Transverse colon (tissue), 4 donors: ENCODE measurements around the gene ARHGAP8. TPM values are rescaled to one million over a fixed set of nuclear protein-coding genes. Genes with fewer than 3 reads are reported as not detected.

Source experiments
- DNase-seq: peaks from one replicate; pipeline ENCODE4 v3.0.0-alpha.2; 2019
- H3K27ac ChIP-seq, 4 donors: fragments of 200-600 bp; sonication (generic); 2 replicates each; pipeline ENCODE4 v1.5.1; 2016 to 2018; ENCODE audit warnings: inconsistent platforms in 4 of 4
- H3K27me3 ChIP-seq: fragments of 200-600 bp; sonication (generic); 2 replicates; pipeline ENCODE4 v1.5.1; 2017; ENCODE audit warnings: inconsistent platforms
- H3K36me3 ChIP-seq, 4 donors: fragments of 200-600 bp; sonication (generic); 2 replicates each; pipeline ENCODE4 v1.5.1; 2017 to 2019; ENCODE audit warnings: inconsistent platforms in 4 of 4
- H3K4me1 ChIP-seq, 4 donors: fragments of 200-600 bp; sonication (generic); 2 replicates each; pipeline ENCODE4 v1.5.1; 2017 to 2020; ENCODE audit warnings: inconsistent platforms in 4 of 4
- H3K4me3 ChIP-seq, 4 donors: fragments of 200-600 bp; sonication (generic); 1 replicate in 1 of 4; 2 replicates in 3 of 4; pipeline versions ENCODE4 v1.5.1 to v1.6.1; 2017 to 2019; ENCODE audit warnings: inconsistent platforms in 4 of 4
- H3K9me3 ChIP-seq, 2 donors: fragments of 200-600 bp; sonication (generic); 2 replicates each; pipeline ENCODE4 v1.5.1; 2017 to 2019; ENCODE audit warnings: inconsistent platforms in 2 of 2
- CTCF ChIP-seq, 5 experiments: fragments of 200-600 bp in 3 of 5; fragments of 450-650 bp in 2 of 5; sonication (generic) in 3 of 5; IDR thresholded peaks; 1 replicate in 2 of 5; 2 replicates in 3 of 5; pipeline ENCODE4 v1.5.1; 2016 to 2017; ENCODE audit warnings: antibody characterized with exemption in 5 of 5, inconsistent platforms in 3 of 5, mild to moderate bottlenecking in 2 of 5, moderate library complexity in 1 of 5
- EP300 ChIP-seq: sonication (generic); formaldehyde crosslinking; IDR thresholded peaks from one replicate; pipeline ENCODE4 v1.6.1; 2017; ENCODE audit warnings: antibody characterized with exemption, low read depth
- POLR2A ChIP-seq: fragments of 450-650 bp; IDR thresholded peaks from one replicate; pipeline ENCODE4 v1.6.1; 2016; ENCODE audit warnings: antibody characterized with exemption, mild to moderate bottlenecking, moderate library complexity
- POLR2AphosphoS5 ChIP-seq, 3 donors: sonication (generic); formaldehyde crosslinking; IDR thresholded peaks; one replicate each; pipeline ENCODE4 v1.6.1; 2016; ENCODE audit warnings: antibody characterized with exemption in 3 of 3
- WGBS, 2 donors: methylation state at CpG; one replicate each; pipeline ENCODE4 v1.1.5; 2018; ENCODE audit warnings: low coverage in 1 of 2; 5-methylcytosine and 5-hydroxymethylcytosine counted together
- in situ Hi-C, 4 donors: fragments of 200-750 bp; cut with MboI; loops; one replicate each; pipeline versions ENCODE4 v1.15.0 to v1.15.1; 2017; ENCODE audit warnings: low sequenced_read_pairs in 3 of 4, low pct_ligation_motif_present in 1 of 4, low pct_unique_long_range_greater_than_20kb in 1 of 4
- intact Hi-C: fragments of 100-400 bp; cut with DNase I; formaldehyde crosslinking; loops from one replicate; pipeline ENCODE4 v1.15.1; 2023; ENCODE audit warnings: low total_unique reads
- total RNA-seq, 4 donors: library from RNA; depleted of rRNA; stranded (reverse); fragments of >200 nt; gene quantifications; one replicate each; pipeline ENCODE4 v1.1.0, GENCODE V29; 2016

The ARHGAP8 gene
- total RNA-seq, 4 donors from 2014 or later, result 28.6 to 51.5 (median 31.5) TPM

GRCh38 chr22:44729391-44730021 is 22.9 kb upstream of the ARHGAP8 start:
- no peaks in the 10 kb centered on the region for H3K36me3 ChIP-seq
- in situ Hi-C loops, result loop anchor here in 1 of 4 donors (5.0 kb wide), 1 partner anchor 32 kb away; no protein-coding TSS in a partner anchor
- H3K4me1 ChIP-seq, result peaks cover 0 to 17% (median 6%) of the 10 kb centered on the region in 4 donors
- peak overlapping the region in 1 of 4 donors; percentile 6 for H3K4me3 ChIP-seq
- DNase-seq, result no peak
- no peaks in the 10 kb centered on the region for H3K27me3 ChIP-seq
- H3K27ac ChIP-seq, result peak overlapping the region; percentile 45 to 72 (median 60)
- intact Hi-C loops, result no loop called here
- no peak for TF ChIP-seq POLR2A
- TF ChIP-seq EP300, result no peak
- peak in 1 of 5 experiments; percentile 12 for TF ChIP-seq CTCF (IDR thresholded peaks at IDR 0.05)
- TF ChIP-seq POLR2AphosphoS5 (IDR thresholded peaks at IDR 0.05), result peak in 1 of 3 donors; percentile 22
- no peaks in the 10 kb centered on the region for H3K9me3 ChIP-seq
- 60% methylated on average over 39 of the region's 39 CpGs; no CpG with 5 or more reads in 1 of the 2 donors for WGBS, 2 donors

DNA sequence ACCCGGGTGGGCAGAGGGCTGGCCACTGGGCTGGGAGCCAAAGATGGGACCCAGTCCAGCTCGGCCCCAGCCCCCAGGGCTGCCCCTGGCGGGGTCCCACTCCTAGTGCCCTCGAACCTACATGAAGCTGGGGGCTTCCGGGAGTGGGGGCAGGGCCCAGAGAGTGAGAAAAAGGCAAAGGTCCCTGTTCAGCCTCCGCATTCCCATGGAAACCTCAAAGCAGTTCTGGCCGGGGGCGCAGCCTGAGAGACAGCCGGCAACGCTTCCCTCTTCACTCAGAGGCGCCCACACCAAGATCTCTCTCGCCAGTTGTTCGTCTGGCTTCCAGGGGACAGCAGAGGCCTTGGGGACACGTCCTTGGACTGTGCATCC is 22.4 kb upstream of the ARHGAP8 start:
- H3K9me3 ChIP-seq, result no peaks in the 10 kb centered on the region
- no peaks in the 10 kb centered on the region for H3K36me3 ChIP-seq
- TF ChIP-seq CTCF (IDR thresholded peaks at IDR 0.05), result no peak
- TF ChIP-seq POLR2A, result no peak
- TF ChIP-seq POLR2AphosphoS5 (IDR thresholded peaks at IDR 0.05), result no peak
- TF ChIP-seq EP300, result no peak
- intact Hi-C loops, result no loop called here
- no peak overlapping the region for H3K4me3 ChIP-seq
- H3K27me3 ChIP-seq, result no peaks in the 10 kb centered on the region
- peaks cover 0 to 17% (median 6%) of the 10 kb centered on the region in 4 donors for H3K4me1 ChIP-seq
- in situ Hi-C loops, result loop anchor here in 1 of 4 donors (5.0 kb wide), 1 partner anchor 33 kb away; no protein-coding TSS in a partner anchor
- peak overlapping the region; percentile 45 to 72 (median 55) for H3K27ac ChIP-seq
- no peak for DNase-seq
- 67% methylated on average over 14 of the region's 14 CpGs; no CpG with 5 or more reads in 1 of the 2 donors for WGBS, 2 donors

- Histone ChIP-seq H3K27me3 (no peaks in the 10 kb centered on the region), H3K4me1 (peaks cover 0 to 17% (median 6%) of the 10 kb centered on the region in 4 donors), H3K4me3 (no peak overlapping the region), H3K27ac (peak overlapping the region in 1 of 4 donors; percentile 60), H3K36me3 (no peaks in the 10 kb centered on the region), H3K9me3 (no peaks in the 10 kb centered on the region)
- WGBS, 2 donors, result 83 to 87% methylated on average over 8 to 19 of the region's 19 CpGs
- DNase-seq, result no peak
- intact Hi-C loops, result no loop called here
- in situ Hi-C loops, result loop anchor here in 1 of 4 donors (5.0 kb wide), 1 partner anchor 33 kb away; no protein-coding TSS in a partner anchor
- TF ChIP-seq CTCF (IDR thresholded peaks at IDR 0.05) (no peak), POLR2AphosphoS5 (IDR thresholded peaks at IDR 0.05) (no peak), EP300 (no peak), POLR2A (no peak)
Measured at GRCh38 chr22:44730490-44731356, 21.7 kb upstream of the ARHGAP8 start.

DNA sequence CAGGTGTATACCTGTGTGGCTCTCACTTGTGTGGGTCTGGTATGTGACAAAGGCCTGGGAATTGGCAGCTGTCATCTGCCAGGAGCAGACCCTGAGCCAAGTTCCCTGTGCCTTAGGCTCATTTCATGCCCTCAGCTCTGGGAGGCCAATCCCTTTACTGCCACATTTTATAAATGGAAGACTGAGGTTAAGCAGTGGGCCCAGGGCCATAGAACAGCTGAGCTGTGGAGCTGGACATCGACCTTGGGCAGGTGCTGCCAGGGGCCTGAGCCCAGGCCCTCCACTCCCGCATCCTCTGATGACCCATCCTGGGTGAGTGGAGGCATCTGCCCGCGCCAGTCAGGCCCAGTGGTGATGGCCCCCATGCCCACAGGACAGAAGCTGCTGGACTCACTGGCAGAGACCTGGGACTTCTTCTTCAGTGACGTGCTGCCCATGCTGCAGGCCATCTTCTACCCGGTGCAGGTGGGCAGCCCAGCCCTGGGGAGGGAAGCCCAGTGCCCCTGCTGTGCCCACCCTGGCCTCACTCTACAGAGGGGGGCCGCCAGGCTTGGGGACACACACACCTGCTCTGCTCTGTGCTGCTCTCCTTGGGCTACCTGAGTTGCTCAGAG is 20.9 kb upstream of the ARHGAP8 start:
- no peak overlapping the region for H3K27ac ChIP-seq
- H3K4me3 ChIP-seq, result no peak overlapping the region
- no peaks in the 10 kb centered on the region for H3K27me3 ChIP-seq
- in situ Hi-C loops (loop anchor here in 1 of 4 donors (5.0 kb wide), 1 partner anchor 34 kb away; no protein-coding TSS in a partner anchor), intact Hi-C loops (no loop called here)
- DNase-seq, result no peak
- no peaks in the 10 kb centered on the region for H3K9me3 ChIP-seq
- no peaks in the 10 kb centered on the region for H3K36me3 ChIP-seq
- no peak for TF ChIP-seq POLR2AphosphoS5 (IDR thresholded peaks at IDR 0.05)
- no peak for TF ChIP-seq POLR2A
- no peak for TF ChIP-seq EP300
- no peak for TF ChIP-seq CTCF (IDR thresholded peaks at IDR 0.05)
- WGBS, 2 donors, result 20% methylated on average over 1 of the region's 7 CpGs; no CpG with 5 or more reads in 1 of the 2 donors
- peaks cover 0 to 20% (median 6%) of the 10 kb centered on the region in 4 donors for H3K4me1 ChIP-seq
